GM21737 (cell line): ENCODE measurements around the gene MAGEB4.
"Not testable (repeated sequence)": the region's sequence is repeated elsewhere in the genome, so short reads cannot be mapped to it uniquely, and the experiment has no call there.

ENCODE experiments used
- ATAC-seq: cut with Tn5 transposase; IDR thresholded peaks from one replicate; pipeline ENCODE4 v1.9.1; 2021; ENCODE audit warnings: mild to moderate bottlenecking, moderate library complexity; ENCODE audit not compliant: unreplicated experiment

MAGEB4 gene

GRCh38 chrX:30241724-30242415 lies at the start of gene MAGEB4:
Gene MAGEB4, plus strand, starts transcription at chrX:30242000. Its CDS starts 136 bp downstream, at chrX:30242136.
- no peak for ATAC-seq

GRCh38 chrX:30193910-30194309 lies 47.9 kb upstream of the MAGEB4 start:
- ATAC-seq, result not testable (repeated sequence)

- no peak for ATAC-seq
Observed at GRCh38 chrX:30196322-30196721, 45.5 kb upstream of the MAGEB4 start.

GRCh38 chrX:30212172-30212571 lies 29.6 kb upstream of the MAGEB4 start:
- ATAC-seq, result no peak

GRCh38 chrX:30215357-30215843 lies 26.4 kb upstream of the MAGEB4 start, which contains the start of gene MAGEB2:
Gene MAGEB2, plus strand, starts transcription at chrX:30215563. Its CDS starts 3,018 bp downstream, at chrX:30218581.
- no peak for ATAC-seq

- no peak for ATAC-seq
Observed at GRCh38 chrX:30217465-30217864, 24.3 kb upstream of the MAGEB4 start.

- no peak for ATAC-seq
Observed at GRCh38 chrX:30219372-30219771, 22.4 kb upstream of the MAGEB4 start.

GRCh38 chrX:30220661-30221060 lies 21.1 kb upstream of the MAGEB4 start:
- no peak for ATAC-seq

- no peak for ATAC-seq
Observed at GRCh38 chrX:30224536-30224935, 17.3 kb upstream of the MAGEB4 start.

GRCh38 chrX:30228526-30228925 lies 13.3 kb upstream of the MAGEB4 start:
- ATAC-seq, result no peak

GRCh38 chrX:30230395-30230794 lies 11.4 kb upstream of the MAGEB4 start, which contains the start of gene MAGEB3:
Gene MAGEB3, plus strand, starts transcription at chrX:30230657. Its CDS starts 5,268 bp downstream, at chrX:30235925.
- no peak for ATAC-seq

- no peak for ATAC-seq
Observed at GRCh38 chrX:30246769-30247489, 5.1 kb downstream of the MAGEB4 start, which contains the start of gene MAGEB1. Gene MAGEB1, plus strand, starts transcription at chrX:30247146. Its CDS starts 3,348 bp downstream, at chrX:30250494.

GRCh38 chrX:30248854-30249253 lies 7.1 kb downstream of the MAGEB4 start:
- no peak for ATAC-seq

- ATAC-seq, result no peak
Observed at GRCh38 chrX:30253257-30253656, 11.5 kb downstream of the MAGEB4 start.

- ATAC-seq, result no peak
Observed at GRCh38 chrX:30259927-30260326, 18.1 kb downstream of the MAGEB4 start.

- ATAC-seq, result no peak
Observed at GRCh38 chrX:30261012-30261411, 19.2 kb downstream of the MAGEB4 start.

- ATAC-seq, result no peak
Observed at GRCh38 chrX:30262763-30263162, 21.0 kb downstream of the MAGEB4 start.

GRCh38 chrX:30270639-30271038 lies 28.8 kb downstream of the MAGEB4 start:
- ATAC-seq, result no peak

GRCh38 chrX:30275498-30275897 lies 33.7 kb downstream of the MAGEB4 start:
- no peak for ATAC-seq

- no peak for ATAC-seq
Observed at GRCh38 chrX:30278365-30278764, 36.6 kb downstream of the MAGEB4 start.

GRCh38 chrX:30280428-30280827 lies 38.6 kb downstream of the MAGEB4 start:
- no peak for ATAC-seq

- no peak for ATAC-seq
Observed at GRCh38 chrX:30282527-30282926, 40.7 kb downstream of the MAGEB4 start.
